ENCODE results near the gene HES5. TPM values are rescaled to one million over a fixed set of nuclear protein-coding genes. Genes with fewer than 3 reads are reported as not detected.

HES5 gene
- total and polyA plus RNA-seq, 2 of the 13 experiments (the other 11 are each of a cell fraction or from before 2014, with no cell fraction given), result not detected

- TF ChIP-seq ELF4 (CRISPR knock-in tag; IDR thresholded peaks at IDR 0.05; ENCODE audit: borderline replicate concordance) (no peak), PTBP1 (IDR thresholded peaks at IDR 0.05; ENCODE audit: low read depth, low read length, poor library complexity, severe bottlenecking) (no peak), SRSF9 (IDR thresholded peaks at IDR 0.05; ENCODE audit: borderline replicate concordance, insufficient read depth, low read depth, low read length, poor library complexity, severe bottlenecking) (no peak), BCL6 (CRISPR knock-in tag; IDR thresholded peaks at IDR 0.05) (no peak), CEBPB (IDR thresholded peaks at IDR 0.05; ENCODE audit: borderline replicate concordance, low read depth, low read length) (no peak), ZNF687 (CRISPR knock-in tag; IDR thresholded peaks at IDR 0.05) (peak; percentile 37), ZNF83 (CRISPR knock-in tag; IDR thresholded peaks at IDR 0.05; ENCODE audit: borderline replicate concordance) (no peak), MTF2 (CRISPR knock-in tag; IDR thresholded peaks at IDR 0.05; ENCODE audit: borderline replicate concordance) (no peak), GATAD1 (CRISPR knock-in tag; IDR thresholded peaks at IDR 0.05) (no peak), PHF20 (CRISPR knock-in tag; IDR thresholded peaks at IDR 0.05) (no peak), KAT2B (IDR thresholded peaks at IDR 0.05; ENCODE audit: borderline replicate concordance, low read depth, low read length) (no peak)
- TF ChIP-seq, protein P1, sequence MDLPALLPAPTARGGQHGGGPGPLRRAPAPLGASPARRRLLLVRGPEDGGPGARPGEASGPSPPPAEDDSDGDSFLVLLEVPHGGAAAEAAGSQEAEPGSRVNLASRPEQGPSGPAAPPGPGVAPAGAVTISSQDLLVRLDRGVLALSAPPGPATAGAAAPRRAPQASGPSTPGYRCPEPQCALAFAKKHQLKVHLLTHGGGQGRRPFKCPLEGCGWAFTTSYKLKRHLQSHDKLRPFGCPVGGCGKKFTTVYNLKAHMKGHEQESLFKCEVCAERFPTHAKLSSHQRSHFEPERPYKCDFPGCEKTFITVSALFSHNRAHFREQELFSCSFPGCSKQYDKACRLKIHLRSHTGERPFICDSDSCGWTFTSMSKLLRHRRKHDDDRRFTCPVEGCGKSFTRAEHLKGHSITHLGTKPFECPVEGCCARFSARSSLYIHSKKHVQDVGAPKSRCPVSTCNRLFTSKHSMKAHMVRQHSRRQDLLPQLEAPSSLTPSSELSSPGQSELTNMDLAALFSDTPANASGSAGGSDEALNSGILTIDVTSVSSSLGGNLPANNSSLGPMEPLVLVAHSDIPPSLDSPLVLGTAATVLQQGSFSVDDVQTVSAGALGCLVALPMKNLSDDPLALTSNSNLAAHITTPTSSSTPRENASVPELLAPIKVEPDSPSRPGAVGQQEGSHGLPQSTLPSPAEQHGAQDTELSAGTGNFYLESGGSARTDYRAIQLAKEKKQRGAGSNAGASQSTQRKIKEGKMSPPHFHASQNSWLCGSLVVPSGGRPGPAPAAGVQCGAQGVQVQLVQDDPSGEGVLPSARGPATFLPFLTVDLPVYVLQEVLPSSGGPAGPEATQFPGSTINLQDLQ (CRISPR knock-in tag; IDR thresholded peaks at IDR 0.05), result no peak
- TF ChIP-seq, protein P2, sequence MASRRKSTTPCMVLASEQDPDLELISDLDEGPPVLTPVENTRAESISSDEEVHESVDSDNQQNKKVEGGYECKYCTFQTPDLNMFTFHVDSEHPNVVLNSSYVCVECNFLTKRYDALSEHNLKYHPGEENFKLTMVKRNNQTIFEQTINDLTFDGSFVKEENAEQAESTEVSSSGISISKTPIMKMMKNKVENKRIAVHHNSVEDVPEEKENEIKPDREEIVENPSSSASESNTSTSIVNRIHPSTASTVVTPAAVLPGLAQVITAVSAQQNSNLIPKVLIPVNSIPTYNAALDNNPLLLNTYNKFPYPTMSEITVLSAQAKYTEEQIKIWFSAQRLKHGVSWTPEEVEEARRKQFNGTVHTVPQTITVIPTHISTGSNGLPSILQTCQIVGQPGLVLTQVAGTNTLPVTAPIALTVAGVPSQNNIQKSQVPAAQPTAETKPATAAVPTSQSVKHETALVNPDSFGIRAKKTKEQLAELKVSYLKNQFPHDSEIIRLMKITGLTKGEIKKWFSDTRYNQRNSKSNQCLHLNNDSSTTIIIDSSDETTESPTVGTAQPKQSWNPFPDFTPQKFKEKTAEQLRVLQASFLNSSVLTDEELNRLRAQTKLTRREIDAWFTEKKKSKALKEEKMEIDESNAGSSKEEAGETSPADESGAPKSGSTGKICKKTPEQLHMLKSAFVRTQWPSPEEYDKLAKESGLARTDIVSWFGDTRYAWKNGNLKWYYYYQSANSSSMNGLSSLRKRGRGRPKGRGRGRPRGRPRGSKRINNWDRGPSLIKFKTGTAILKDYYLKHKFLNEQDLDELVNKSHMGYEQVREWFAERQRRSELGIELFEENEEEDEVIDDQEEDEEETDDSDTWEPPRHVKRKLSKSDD (CRISPR knock-in tag; IDR thresholded peaks at IDR 0.05; ENCODE audit: low read depth), result no peak
- TF ChIP-seq, protein P3, sequence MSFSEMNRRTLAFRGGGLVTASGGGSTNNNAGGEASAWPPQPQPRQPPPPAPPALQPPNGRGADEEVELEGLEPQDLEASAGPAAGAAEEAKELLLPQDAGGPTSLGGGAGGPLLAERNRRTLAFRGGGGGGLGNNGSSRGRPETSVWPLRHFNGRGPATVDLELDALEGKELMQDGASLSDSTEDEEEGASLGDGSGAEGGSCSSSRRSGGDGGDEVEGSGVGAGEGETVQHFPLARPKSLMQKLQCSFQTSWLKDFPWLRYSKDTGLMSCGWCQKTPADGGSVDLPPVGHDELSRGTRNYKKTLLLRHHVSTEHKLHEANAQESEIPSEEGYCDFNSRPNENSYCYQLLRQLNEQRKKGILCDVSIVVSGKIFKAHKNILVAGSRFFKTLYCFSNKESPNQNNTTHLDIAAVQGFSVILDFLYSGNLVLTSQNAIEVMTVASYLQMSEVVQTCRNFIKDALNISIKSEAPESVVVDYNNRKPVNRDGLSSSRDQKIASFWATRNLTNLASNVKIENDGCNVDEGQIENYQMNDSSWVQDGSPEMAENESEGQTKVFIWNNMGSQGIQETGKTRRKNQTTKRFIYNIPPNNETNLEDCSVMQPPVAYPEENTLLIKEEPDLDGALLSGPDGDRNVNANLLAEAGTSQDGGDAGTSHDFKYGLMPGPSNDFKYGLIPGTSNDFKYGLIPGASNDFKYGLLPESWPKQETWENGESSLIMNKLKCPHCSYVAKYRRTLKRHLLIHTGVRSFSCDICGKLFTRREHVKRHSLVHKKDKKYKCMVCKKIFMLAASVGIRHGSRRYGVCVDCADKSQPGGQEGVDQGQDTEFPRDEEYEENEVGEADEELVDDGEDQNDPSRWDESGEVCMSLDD (CRISPR knock-in tag; IDR thresholded peaks at IDR 0.05; ENCODE audit: borderline replicate concordance), result 0 out of 2 replicates have a peak, but pooled peaks have one; percentile 28
Measured at GRCh38 chr1:2544875-2545640, 15.0 kb upstream of the HES5 start (continued).

Data from HepG2 (cell line).